NCI-H510A (cell line): ENCODE measurements around the gene GLG1.
"Not testable (repeated sequence)": the region's sequence is repeated elsewhere in the genome, so short reads cannot be mapped to it uniquely, and the experiment has no call there.

ENCODE experiments used
- DNase-seq: peaks from one replicate; lab custom pipeline; 2025; lab: John Stamatoyannopoulos, UW

The GLG1 gene

DNA sequence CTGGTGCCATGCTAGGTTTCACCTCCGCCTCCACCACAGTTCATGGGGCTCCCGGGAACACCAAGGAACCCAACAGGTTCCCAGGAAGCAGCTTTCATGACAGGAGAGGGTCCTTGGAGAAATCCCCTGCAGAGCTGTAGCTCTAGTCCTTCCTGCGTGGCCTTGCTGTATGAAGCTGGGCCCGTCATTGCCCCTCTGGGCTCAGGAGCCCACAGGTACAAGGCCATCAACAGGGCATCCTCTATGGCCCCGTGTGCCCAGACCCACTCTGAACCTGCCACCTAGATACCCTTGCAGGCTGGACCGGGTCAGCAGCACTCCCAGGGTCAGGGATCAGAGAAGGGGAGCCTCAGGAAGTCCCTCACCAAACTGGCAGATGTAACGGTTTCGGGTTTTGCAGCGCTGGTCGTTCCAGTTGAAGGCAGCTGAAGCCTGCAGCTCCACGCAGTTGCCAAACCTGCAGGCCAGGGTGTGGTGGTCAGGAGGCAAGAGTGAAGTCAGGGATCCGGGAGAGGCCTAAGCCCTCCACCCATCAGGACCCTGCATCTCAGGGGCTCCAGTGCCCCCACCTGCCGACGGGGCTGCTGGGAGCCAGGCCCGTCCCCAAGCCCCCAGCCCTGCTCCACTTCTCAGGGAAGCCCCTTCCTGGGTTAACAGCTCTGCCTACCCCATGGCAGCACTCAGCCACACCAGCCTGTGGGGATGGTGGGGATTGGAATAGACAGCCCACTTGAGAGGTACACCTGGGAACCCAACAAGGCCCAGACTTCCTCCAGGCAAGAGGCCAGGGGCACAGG lies 197.5 kb downstream of the GLG1 start:
- not testable (repeated sequence) for DNase-seq

GRCh38 chr16:74407362-74407705 lies 199.6 kb downstream of the GLG1 start:
- DNase-seq: not testable (repeated sequence)

DNA sequence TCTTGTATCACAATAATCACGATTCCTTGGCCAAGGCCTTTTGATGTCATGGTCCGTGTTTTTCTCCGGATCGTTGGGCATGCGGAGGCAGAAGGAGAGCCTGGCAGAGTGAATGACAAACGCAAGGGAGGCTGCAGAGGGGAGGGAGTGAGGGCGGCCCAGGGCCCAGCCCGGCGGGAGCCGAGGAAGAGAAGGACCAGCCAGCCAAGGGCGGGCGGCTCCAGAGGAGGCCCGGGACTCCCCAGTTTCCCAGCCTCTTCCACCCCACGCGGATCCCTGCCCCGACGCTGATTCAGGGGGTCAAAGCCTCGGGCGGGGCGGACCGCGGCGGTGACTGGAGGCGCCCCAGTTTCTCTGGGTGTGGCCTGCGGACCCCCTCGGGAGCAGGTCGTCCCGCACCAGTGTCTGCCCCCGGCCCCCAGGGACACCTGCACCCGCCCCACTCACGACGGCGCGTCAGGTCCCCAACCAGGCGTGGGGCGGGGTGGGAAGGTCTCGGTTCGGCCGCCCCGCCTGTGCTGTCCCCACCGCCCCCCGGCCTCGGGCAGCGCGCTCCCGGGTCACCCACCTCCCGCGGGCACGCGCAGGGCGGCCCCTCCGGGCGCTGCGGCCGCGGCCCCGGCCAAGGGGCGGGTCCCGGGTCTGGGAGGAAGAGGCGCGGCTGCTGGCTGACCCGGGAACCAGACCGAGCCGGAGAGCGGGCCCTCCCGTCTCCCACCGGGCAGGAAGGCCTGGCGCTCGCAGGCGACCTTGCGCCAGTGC lies 200.1 kb downstream of the GLG1 start:
- not testable (repeated sequence) for DNase-seq

DNA sequence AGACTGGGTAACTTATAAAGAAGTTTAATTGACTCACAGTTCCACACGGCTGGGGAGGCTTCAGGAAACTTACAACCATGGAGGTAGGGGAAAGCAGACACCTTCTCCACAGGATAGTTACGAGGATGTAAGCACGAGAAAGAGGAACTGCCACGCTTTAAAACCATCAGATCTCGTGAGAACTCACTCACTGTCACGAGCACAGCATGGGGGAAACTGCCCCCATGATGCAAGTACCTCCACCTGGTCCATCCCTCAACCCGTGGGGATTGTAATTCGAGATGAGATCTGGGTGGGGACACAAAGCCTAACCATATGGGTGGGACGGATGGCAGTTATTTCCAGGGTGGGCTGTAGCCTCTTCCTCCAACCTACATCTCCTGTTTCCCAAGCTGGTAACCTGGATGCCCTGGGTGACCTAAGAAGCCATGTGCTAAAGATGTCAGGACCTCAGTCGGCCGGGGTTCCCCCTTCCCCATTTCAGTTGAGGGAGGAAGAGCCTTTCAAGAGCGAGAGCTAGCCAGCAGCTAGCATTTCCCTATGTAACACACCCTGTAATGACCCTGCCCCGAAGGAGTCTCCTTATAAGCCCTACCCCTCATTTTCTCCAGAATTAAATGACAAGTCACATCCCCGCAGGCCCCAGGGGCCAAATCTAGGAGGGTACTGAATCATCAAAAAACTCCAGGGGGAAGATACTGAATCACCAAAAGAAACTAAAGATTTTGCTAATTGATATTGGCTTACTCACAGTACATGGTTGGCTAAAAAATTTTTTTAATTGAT lies 202.6 kb downstream of the GLG1 start:
- DNase-seq: not testable (repeated sequence)

GRCh38 chr16:74400238-74400637 lies 206.7 kb downstream of the GLG1 start:
- DNase-seq: not testable (repeated sequence)

DNA sequence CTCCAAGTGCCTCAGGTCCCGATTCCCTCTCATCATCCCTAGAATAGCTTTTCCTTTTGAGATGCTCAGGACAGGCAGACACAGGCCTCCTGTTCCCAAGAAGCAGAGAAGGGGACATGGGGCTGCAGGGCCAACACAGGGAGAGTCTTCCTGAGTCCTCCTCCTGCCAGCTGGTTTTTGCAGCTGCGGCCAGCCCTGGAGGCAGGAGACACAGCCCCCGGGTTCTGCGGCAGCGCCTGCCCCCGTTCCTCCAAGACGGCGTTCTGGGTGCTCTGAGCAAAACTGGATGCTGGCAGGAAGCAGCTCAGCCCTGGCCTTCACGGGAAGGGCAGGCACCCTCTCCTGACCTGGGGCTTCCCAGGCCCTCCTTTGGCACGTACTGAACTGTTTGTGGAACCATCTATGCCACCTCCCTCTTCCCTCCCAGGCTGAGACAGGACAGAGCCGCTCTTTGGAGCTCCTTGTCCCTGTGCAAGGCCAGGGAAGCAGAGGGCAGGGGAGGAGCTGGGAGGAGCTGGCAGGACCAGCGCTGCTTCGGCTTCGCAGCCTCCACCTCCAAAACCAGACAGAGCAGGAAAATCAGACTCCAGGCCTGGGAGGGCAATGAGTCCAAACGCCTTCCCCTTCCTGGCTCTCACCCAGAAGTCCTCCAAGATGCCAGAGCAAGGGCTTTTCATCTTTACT lies 208.6 kb downstream of the GLG1 start:
- DNase-seq: not testable (repeated sequence)
